ENCODE measurements around the gene ASGR1. TPM values are rescaled to one million over a fixed set of nuclear protein-coding genes. Genes with fewer than 3 reads are reported as not detected.
A peak's percentile ranks its signal among the peaks of the same experiment; 100 is the strongest.
"Not testable (repeated sequence)": the region's sequence is repeated elsewhere in the genome, so short reads cannot be mapped to it uniquely, and the experiment has no call there.

The ASGR1 gene
- total RNA-seq, 2 experiments from 2014 or later: 2.8 to 4.4 TPM

DNA sequence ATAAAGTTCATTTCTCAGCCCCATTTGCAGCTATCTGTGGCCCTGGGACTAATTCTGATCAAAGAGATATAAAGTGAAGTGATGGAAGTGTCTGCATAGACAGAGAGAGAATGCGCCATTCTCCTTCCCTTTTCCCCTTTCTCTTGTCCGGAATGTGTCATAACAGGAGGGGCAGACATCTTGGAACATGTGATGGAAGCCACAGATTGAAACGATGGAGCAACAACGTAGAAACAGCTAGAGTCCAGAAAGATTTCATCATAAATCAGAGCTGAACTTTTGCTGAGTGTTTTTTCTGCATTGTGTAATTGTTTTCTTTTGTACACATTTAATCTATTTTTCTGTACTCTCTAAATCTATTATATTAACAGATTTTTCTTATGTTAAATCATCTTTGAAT, 11.3 kb downstream of the ASGR1 start:
- H3K27ac Mint-ChIP-seq: no peak overlapping the region
- no peaks in the 10 kb centered on the region for H3K4me1 Mint-ChIP-seq
- no peaks in the 10 kb centered on the region for H3K27me3 Mint-ChIP-seq
- no peak overlapping the region for H3K4me3 Mint-ChIP-seq
- H3K36me3 Mint-ChIP-seq: peaks cover 3% of the 10 kb centered on the region
- H3K9me3 Mint-ChIP-seq: peaks cover 2% of the 10 kb centered on the region
- DNase-seq: no peak

DNA sequence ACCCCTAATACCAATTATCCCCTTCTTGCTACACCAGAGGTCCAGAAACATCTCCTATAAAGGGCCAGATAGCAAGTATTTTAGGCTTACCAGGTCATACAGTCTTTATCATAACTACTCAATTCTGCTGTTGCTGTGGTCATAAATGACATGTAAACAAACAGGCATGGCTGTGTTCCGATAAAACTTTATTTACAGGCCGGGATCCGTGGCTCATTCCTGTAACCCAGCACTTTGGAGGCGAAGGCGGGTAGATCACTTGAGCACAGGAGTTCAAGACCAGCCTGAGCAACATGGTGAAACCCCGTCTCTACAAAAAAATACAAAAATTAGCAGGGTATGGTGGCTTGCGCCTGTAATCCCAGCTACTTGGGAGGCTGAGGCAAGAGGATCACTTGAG, 12.3 kb downstream of the ASGR1 start:
- DNase-seq: no peak
- H3K9me3 Mint-ChIP-seq: peaks cover 2% of the 10 kb centered on the region
- H3K36me3 Mint-ChIP-seq: peaks cover 3% of the 10 kb centered on the region

DNA sequence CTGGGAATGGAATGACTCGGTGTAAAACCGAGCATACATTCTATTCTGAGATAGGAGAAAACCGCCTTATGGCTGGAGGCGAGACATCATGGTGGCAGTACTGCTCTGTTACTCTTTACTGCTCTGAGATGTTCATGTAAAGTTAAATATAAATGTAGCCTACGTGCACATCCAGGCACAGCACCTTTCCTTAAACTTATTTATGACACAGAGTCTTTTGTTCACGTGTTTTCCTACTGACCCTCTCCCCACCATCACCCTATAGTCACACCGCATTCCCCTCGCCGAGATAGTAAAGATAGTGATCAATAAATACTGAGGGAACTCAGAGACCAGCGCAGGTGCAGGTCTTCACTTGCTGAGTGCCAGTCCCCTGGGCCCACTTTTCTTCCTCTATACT, 19.6 kb downstream of the ASGR1 start:
- H3K27ac Mint-ChIP-seq, H3K4me1 Mint-ChIP-seq, H3K27me3 Mint-ChIP-seq, H3K36me3 Mint-ChIP-seq, H3K4me3 Mint-ChIP-seq, DNase-seq, H3K9me3 Mint-ChIP-seq: not testable (repeated sequence)

More for the DNA sequence above, 12.3 kb downstream of the ASGR1 start:
- Mint-ChIP-seq H3K4me3 (no peak overlapping the region), H3K4me1 (no peaks in the 10 kb centered on the region), H3K27ac (no peak overlapping the region), H3K27me3 (no peaks in the 10 kb centered on the region)

DNA sequence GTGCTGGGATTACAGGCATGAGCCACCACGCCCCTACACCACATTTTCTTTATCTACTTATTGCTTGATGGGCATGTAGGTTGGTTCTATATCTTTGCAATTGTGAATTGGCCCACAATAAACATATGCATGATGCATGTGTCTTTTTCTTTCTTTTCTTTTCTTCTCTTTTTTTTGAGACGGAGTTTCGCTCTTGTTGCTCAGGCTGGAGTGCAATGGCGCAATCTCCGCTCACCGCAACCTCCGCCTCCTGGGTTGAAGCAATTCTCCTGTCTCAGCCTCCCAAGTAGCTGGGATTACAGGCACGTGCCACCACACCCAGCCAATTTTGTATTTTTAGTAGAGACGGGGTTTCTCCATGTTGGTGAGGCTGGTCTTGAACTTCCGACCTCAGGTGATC, 20.7 kb downstream of the ASGR1 start:
- not testable (repeated sequence) for DNase-seq, H3K4me1 Mint-ChIP-seq, H3K27me3 Mint-ChIP-seq, H3K9me3 Mint-ChIP-seq, H3K27ac Mint-ChIP-seq, H3K36me3 Mint-ChIP-seq, H3K4me3 Mint-ChIP-seq

DNA sequence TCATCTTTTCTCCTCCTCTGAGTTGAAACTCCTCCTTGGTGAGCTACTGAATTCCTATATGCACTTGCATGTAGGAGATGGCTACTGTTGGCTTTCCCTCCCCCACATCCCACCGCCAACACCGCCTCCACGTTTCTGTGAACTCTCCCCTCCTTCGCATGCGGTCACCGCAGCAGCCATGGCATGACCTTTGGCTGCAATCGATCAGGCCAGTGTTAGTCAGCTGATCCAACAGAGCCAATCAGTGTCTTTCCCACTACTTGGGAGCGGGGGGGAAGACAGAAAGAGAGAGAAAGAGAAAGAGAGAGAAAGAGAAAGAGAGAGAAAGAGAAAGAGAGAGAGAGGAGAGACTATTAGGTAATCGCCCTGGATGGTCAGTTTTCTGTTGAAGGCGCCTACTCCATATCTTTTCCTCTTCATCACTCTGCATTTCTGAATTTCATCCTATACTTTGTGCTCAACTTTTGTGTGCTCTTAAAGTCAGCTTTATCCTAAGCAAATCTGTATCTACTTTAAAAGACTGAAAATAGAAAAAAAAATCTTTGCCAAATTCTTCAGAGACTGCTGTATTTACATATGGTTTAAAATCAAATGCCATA, 22.7 kb downstream of the ASGR1 start:
- Mint-ChIP-seq H3K9me3 (no peaks in the 10 kb centered on the region), H3K4me3 (no peak overlapping the region), H3K27me3 (peaks cover 7% of the 10 kb centered on the region), H3K27ac (no peak overlapping the region), H3K36me3 (no peaks in the 10 kb centered on the region), H3K4me1 (no peaks in the 10 kb centered on the region)
- DNase-seq: no peak

DNA sequence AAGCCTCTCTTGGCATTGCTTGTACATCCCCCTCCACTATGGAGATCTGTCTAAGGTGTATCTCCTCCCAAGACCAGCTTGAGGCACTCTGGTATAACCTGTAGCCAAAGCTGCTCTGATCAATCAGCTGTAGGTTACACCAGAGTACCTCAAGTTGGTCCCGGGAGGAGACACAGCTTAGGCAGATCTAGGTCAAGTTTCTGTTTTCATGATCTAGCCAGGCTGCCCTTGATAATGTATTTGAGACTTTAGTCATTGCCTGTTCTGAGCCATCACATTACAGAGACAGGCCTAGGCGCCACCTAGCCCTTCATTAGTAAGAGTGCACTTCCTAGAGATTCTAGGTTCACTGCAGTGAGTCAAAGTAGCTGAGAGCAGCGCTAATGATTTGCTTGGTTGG, 31.4 kb downstream of the ASGR1 start:
- H3K27ac Mint-ChIP-seq: no peak overlapping the region
- DNase-seq: no peak
- H3K4me3 Mint-ChIP-seq: no peak overlapping the region

DNA sequence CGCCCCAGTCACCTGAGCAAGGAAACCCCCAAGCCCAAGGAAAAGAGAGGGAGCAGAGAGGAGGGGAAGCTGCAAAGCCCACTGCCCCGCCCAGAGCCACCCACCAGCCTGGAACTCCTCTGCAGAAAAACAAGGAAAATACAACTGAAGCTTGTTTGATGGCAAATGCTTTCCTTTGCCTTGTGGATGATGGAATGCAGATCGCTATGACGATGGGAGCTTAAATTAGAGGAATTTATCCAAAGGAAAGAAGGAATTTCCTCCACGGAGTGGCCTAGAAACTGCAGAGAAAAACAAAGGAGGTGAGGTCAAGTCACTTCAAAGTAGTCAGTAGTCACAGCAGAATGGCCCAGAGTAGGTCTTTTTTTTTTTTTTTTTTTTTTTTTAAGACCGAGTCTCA, 33.1 kb downstream of the ASGR1 start:
- no peaks in the 10 kb centered on the region for H3K4me1 Mint-ChIP-seq
- H3K9me3 Mint-ChIP-seq: no peaks in the 10 kb centered on the region
- DNase-seq: no peak
- H3K36me3 Mint-ChIP-seq: no peaks in the 10 kb centered on the region
- no peak overlapping the region for H3K4me3 Mint-ChIP-seq
- H3K27ac Mint-ChIP-seq: no peak overlapping the region
- peaks cover 6% of the 10 kb centered on the region for H3K27me3 Mint-ChIP-seq

More for the DNA sequence above, 31.4 kb downstream of the ASGR1 start:
- Mint-ChIP-seq H3K9me3 (no peaks in the 10 kb centered on the region), H3K36me3 (no peaks in the 10 kb centered on the region), H3K27me3 (peaks cover 10% of the 10 kb centered on the region), H3K4me1 (no peaks in the 10 kb centered on the region)

DNA sequence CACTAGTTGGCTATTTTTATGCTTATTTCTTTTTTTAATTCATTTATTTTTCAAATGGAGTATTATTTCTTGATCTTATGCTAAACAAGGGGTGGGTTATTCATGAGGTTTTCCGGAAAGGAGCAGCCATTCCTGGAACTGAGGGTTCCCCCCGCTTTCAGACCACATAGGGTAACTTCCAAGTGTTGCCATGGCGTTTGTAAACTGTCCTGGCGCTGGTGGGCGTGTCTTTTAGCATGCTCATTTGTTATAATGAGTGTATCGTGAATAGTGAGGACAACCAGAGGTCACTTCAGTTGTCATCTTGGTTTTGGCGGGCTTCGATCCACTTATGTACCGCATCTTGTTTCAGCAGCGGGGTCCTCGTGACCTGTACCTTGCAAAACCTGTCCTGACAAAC, 35.0 kb downstream of the ASGR1 start:
- Mint-ChIP-seq H3K36me3 (no peaks in the 10 kb centered on the region), H3K4me1 (no peaks in the 10 kb centered on the region), H3K9me3 (no peaks in the 10 kb centered on the region), H3K27ac (no peak overlapping the region), H3K27me3 (peaks cover 5% of the 10 kb centered on the region), H3K4me3 (no peak overlapping the region)
- no peak for DNase-seq

DNA sequence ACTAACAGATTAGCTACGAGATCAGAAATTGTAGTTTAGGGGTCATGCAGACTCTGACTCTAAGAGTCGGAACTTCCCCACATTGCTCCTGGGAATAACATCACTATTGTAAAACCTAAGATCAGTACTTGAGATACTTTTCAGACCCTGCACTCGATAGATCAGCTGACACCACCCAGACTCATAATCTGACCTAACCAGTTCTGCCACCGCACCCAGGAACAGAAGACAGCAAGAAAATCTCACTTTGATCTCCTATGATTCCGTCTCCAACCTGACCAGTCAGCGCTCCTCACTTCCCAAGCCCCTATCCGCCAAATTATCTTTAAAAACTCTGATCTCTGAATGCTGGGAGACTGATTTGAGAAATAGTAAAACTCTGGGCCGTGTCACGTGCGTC, 37.3 kb downstream of the ASGR1 start:
- H3K27me3 Mint-ChIP-seq: peaks cover 20% of the 10 kb centered on the region
- no peaks in the 10 kb centered on the region for H3K9me3 Mint-ChIP-seq
- DNase-seq: no peak
- H3K4me3 Mint-ChIP-seq: no peak overlapping the region
- H3K4me1 Mint-ChIP-seq: no peaks in the 10 kb centered on the region
- no peaks in the 10 kb centered on the region for H3K36me3 Mint-ChIP-seq
- no peak overlapping the region for H3K27ac Mint-ChIP-seq

DNA sequence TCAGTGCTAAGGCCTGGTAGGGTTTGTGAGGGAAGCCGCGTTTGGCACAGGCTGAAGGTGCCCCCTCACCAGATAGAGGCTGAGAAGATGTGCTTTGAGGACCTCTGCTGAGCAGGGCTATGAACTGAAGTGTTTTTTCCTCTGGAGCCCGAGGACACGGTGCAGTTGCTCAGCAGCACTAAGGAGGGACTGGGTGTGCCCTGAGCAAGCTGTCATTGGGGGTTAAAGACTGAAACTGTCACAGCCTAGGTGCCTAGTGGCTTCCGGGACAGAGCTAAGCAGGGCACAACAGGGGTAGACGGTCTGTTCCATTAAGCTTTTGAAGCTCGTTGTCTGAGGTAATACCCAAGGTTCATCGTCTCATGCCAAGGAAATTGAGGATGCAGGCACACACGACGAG, 39.8 kb downstream of the ASGR1 start:
- no peak for DNase-seq
- H3K4me3 Mint-ChIP-seq: no peak overlapping the region
- no peaks in the 10 kb centered on the region for H3K9me3 Mint-ChIP-seq
- H3K4me1 Mint-ChIP-seq: no peaks in the 10 kb centered on the region
- peaks cover 26% of the 10 kb centered on the region for H3K27me3 Mint-ChIP-seq
- H3K27ac Mint-ChIP-seq: no peak overlapping the region
- no peaks in the 10 kb centered on the region for H3K36me3 Mint-ChIP-seq

DNA sequence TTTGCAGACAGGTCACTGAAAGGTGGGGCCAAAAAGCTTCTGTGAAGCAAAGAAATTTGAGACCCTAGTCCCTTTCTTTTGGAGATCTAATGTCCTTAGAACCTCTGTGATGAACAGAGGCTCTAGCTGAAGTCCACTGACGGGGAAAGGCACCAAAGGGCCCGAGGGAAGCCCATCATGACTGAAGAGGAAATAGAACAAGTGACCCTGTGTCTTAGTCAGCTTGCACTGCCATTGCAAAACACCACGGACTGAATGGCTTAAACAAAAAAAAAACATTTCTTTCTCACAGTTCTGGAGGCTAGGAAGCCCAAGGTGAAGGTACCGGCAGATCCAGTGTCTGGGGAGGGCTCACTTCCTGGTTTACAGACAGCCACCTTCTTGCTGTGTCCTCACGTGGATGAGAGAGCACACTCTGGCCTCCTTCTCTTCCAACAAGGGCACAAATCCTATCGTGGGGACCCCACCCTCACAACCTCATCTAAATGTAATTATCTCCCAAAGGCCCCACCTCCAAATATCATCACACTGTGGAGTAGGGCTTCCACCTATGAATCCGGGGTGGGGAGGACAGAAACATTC, 40.3 kb downstream of the ASGR1 start:
- DNase-seq: no peak
- Mint-ChIP-seq H3K4me1 (no peaks in the 10 kb centered on the region), H3K36me3 (no peaks in the 10 kb centered on the region), H3K4me3 (no peak overlapping the region), H3K9me3 (no peaks in the 10 kb centered on the region), H3K27me3 (peaks cover 26% of the 10 kb centered on the region), H3K27ac (no peak overlapping the region)

DNA sequence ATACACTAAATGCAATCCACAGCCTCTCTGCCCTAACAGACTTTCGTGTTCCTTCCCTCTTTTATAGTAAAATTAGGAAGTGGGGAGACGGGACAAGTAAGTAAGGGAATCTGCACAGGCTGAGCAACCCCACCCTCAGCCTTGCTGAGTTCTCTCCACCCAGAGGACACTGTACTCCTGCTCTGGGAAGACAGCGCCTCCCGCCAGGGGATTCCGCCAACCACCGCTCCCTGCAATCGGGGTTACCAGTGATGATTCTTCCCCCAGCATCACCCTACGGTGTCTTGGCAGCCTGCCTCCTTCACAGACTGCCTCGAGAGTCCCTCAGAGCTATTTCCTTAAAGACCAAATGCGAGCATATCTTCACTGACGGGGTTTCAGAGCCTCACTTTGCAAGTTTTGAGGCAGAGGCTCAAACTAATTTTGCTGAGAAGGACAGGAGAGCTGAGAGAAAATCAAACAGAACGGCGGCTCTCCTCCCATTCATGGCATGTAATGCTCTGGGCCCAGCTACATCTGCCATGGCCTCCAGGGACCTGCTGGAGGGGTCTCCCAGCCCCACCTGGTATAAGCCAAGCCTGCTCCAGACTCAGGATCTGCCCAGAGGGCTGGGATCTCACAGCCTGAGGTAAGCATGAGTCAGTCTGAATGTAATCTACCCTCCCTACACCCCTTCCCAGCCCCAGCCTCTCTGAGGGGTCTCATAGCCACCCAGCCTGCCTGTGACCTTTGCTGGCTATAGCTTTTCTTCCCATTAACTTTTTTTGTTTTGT, 41.8 kb downstream of the ASGR1 start:
- Mint-ChIP-seq H3K9me3 (no peaks in the 10 kb centered on the region), H3K36me3 (no peaks in the 10 kb centered on the region), H3K4me3 (no peak overlapping the region), H3K27me3 (peaks cover 26% of the 10 kb centered on the region), H3K27ac (no peak overlapping the region), H3K4me1 (peaks cover 9% of the 10 kb centered on the region)
- DNase-seq: no peak

DNA sequence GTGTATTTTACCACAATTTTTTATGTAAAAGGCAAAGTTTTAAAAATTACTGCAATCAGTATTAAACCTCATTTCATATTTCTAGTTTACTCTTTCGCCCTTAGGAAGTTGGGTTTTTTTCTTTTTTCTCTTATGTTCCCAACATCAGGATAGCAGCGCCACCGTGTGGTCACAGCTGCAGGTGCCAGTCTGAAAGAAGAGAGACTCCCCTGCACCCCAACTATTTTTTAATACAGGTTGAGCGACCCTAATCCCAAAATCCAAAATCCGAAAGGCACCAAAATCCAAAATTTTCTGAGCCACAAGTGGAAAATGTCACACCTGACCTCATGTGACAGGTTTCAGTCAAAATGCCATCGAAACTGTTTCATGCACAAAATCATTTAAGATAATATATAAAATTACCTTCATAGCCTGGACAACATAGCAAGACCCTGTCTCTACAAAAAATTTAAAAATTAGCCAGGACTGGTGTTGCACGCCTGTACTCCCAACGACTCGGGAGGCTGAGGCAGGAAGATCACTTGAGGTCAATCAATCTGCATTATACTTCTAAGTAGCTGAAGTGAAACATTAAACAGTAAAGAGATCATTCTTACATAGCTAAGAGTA, 42.8 kb downstream of the ASGR1 start:
- Mint-ChIP-seq H3K27ac (no peak overlapping the region), H3K9me3 (no peaks in the 10 kb centered on the region), H3K4me3 (no peak overlapping the region), H3K27me3 (peaks cover 26% of the 10 kb centered on the region), H3K4me1 (peaks cover 15% of the 10 kb centered on the region), H3K36me3 (no peaks in the 10 kb centered on the region)
- DNase-seq: peak; percentile 65

DNA sequence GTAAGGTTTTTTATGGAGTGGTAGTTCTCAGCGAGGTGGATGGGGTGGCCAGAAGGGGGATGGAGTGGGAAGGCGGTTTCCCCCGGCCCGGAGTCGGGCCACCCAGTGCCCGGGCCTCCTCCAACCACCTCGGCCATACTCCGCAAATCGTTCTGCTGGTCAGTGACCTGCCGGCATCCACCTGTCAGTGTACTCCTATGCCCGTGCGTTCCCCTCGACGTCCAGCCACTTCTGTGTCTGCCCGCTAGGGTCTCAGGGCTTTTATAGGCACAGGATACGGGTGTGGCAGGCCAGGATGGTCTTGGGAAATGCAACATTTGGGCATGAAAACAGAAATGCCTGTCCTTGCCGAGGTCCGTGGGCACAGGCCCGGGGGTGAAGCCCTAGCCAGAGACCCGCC, 45.3 kb downstream of the ASGR1 start:
- Mint-ChIP-seq H3K4me3 (no peak overlapping the region), H3K36me3 (no peaks in the 10 kb centered on the region), H3K27me3 (peaks cover 19% of the 10 kb centered on the region), H3K4me1 (peaks cover 17% of the 10 kb centered on the region), H3K9me3 (no peaks in the 10 kb centered on the region), H3K27ac (no peak overlapping the region)
- no peak for DNase-seq

DNA sequence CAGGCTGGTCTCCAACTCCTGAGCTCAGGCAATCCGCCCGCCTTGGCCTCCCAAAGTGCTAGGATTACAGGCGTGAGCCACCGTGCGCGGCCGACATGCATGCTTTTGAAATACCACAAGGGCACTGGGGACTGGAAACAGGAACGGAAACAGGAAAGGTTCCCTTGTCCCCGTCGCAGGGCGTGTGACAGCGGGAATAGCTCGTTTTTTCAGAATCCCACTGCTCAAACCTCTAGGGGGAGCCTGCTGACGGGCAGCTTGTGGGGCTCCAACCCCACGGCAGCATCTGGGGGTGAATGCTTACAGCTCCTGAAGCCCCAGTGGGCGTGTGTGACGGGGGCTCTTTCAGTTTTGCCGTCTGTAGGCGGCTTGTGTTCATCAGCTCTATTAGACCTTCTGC, 45.7 kb downstream of the ASGR1 start:
- H3K36me3 Mint-ChIP-seq: no peaks in the 10 kb centered on the region
- peak; percentile 39 for DNase-seq
- peak overlapping the region; percentile 70 for H3K4me3 Mint-ChIP-seq
- H3K9me3 Mint-ChIP-seq: no peaks in the 10 kb centered on the region
- H3K4me1 Mint-ChIP-seq: peaks cover 17% of the 10 kb centered on the region
- peak overlapping the region; percentile 66 for H3K27ac Mint-ChIP-seq
- peaks cover 15% of the 10 kb centered on the region for H3K27me3 Mint-ChIP-seq

Data from activated naive CD8-positive, alpha-beta T cell treated with anti-CD3 and anti-CD28 coated beads for 36 hours (primary cell).